Upper lobe of left lung (tissue), 4 donors: Measurements from ENCODE around the gene SNAI3.

Experiments
- POLR2A ChIP-seq, 4 donors: fragments of 450-650 bp; IDR thresholded peaks; one replicate each; pipeline ENCODE4 v1.5.1; 2016 to 2017; ENCODE audit warnings: antibody characterized with exemption in 4 of 4, mild to moderate bottlenecking in 2 of 4
- POLR2AphosphoS5 ChIP-seq, 2 donors: sonication (generic); formaldehyde crosslinking; IDR thresholded peaks; one replicate each; pipeline ENCODE4 v1.5.1; 2017; ENCODE audit warnings: antibody characterized with exemption in 2 of 2
- TF ChIP-seq, protein P1 (sequence below), 6 experiments: fragments of 450-650 bp in 4 of 6; fragments of 200-600 bp in 2 of 6; sonication (generic) in 2 of 6; IDR thresholded peaks; one replicate each; pipeline ENCODE4 v1.5.1; 2016 to 2019; ENCODE audit warnings: antibody characterized with exemption in 6 of 6

DNA sequence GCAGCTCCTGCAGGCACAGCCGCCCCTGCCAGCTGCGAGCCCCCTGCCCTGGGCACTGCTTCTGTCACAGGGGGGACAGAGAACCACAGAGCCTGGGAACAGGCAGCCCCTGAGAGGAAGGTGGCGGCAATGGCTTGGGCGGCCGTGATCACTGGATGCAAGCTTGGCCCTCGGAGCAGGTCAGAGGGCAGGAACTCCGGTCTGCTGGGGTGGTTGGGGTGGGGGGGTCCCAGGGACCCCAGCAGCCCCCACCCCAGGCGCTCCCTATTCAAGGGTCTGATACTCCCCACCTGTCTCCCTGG is 33.6 kb downstream of the SNAI3 start:
- TF ChIP-seq, protein P1, sequence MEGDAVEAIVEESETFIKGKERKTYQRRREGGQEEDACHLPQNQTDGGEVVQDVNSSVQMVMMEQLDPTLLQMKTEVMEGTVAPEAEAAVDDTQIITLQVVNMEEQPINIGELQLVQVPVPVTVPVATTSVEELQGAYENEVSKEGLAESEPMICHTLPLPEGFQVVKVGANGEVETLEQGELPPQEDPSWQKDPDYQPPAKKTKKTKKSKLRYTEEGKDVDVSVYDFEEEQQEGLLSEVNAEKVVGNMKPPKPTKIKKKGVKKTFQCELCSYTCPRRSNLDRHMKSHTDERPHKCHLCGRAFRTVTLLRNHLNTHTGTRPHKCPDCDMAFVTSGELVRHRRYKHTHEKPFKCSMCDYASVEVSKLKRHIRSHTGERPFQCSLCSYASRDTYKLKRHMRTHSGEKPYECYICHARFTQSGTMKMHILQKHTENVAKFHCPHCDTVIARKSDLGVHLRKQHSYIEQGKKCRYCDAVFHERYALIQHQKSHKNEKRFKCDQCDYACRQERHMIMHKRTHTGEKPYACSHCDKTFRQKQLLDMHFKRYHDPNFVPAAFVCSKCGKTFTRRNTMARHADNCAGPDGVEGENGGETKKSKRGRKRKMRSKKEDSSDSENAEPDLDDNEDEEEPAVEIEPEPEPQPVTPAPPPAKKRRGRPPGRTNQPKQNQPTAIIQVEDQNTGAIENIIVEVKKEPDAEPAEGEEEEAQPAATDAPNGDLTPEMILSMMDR (IDR thresholded peaks at IDR 0.05) = no peak
- TF ChIP-seq POLR2A (IDR thresholded peaks at IDR 0.05) = no peak
- no peak for TF ChIP-seq POLR2AphosphoS5 (IDR thresholded peaks at IDR 0.05)
